HCT116 (cell line): Measurements from ENCODE around the gene SLC13A3.

ENCODE experiments used
- CTCF ChIP-seq, 3 experiments: fragments of 200-600 bp in 1 of 3; sonication (generic) in 1 of 3; IDR thresholded peaks in 2 of 3; conservative IDR thresholded peaks in 1 of 3; 2 replicates each; pipeline ENCODE4 v1.5.1; 2012 to 2017; ENCODE audit warnings: low read depth in 2 of 3, low read length in 2 of 3, antibody characterized with exemption in 1 of 3, borderline replicate concordance in 1 of 3, control low read depth in 1 of 3, mild to moderate bottlenecking in 1 of 3, mixed read lengths in 1 of 3, mixed run types in 1 of 3, moderate library complexity in 1 of 3; ENCODE audit not compliant: insufficient read depth in 1 of 3
- ELF1 ChIP-seq: IDR thresholded peaks from 2 replicates; pipeline ENCODE4 v1.6.1; 2012; ENCODE audit warnings: low read depth, borderline replicate concordance
- POLR2A ChIP-seq: IDR thresholded peaks from 2 replicates; pipeline ENCODE4 v1.7.0; 2011; ENCODE audit warnings: borderline replicate concordance; ENCODE audit not compliant: insufficient read depth, insufficient read length; ENCODE audit errors: extremely low read depth

DNA sequence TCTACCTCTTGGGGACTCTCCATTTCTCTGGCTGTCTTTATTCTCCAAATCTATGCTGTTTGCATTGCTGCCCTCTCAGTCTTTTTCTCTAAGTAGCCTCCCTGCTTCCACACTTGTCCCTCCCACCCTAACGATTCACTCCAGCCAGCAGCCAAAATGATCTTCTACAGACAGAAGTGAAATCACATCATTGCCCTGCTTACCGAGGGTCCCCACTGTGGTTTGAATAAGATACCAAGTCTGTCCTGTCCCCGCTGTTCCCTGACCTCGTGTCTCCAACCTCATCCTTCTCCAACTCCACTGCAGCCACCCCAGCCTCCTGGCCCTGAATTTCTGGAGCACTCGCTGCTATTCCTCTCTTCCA, 89.3 kb downstream of the SLC13A3 start:
- TF ChIP-seq POLR2A (no peak), CTCF (IDR thresholded peaks at IDR 0.05 in 2 of 3, conservative IDR thresholded peaks at IDR 0.05 in 1 of 3; ENCODE audit: borderline replicate concordance in 1 of 3, insufficient read depth in 1 of 3, low read depth in 2 of 3, low read length in 2 of 3) (no peak), ELF1 (no peak)
